Measurements from ENCODE around the gene SPTBN1.

GRCh38 chr2:54549917-54550518 lies 93.9 kb downstream of the SPTBN1 start:
- TF ChIP-seq, protein P1, sequence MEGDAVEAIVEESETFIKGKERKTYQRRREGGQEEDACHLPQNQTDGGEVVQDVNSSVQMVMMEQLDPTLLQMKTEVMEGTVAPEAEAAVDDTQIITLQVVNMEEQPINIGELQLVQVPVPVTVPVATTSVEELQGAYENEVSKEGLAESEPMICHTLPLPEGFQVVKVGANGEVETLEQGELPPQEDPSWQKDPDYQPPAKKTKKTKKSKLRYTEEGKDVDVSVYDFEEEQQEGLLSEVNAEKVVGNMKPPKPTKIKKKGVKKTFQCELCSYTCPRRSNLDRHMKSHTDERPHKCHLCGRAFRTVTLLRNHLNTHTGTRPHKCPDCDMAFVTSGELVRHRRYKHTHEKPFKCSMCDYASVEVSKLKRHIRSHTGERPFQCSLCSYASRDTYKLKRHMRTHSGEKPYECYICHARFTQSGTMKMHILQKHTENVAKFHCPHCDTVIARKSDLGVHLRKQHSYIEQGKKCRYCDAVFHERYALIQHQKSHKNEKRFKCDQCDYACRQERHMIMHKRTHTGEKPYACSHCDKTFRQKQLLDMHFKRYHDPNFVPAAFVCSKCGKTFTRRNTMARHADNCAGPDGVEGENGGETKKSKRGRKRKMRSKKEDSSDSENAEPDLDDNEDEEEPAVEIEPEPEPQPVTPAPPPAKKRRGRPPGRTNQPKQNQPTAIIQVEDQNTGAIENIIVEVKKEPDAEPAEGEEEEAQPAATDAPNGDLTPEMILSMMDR (IDR thresholded peaks at IDR 0.05), result no peak
- TF ChIP-seq POLR2A (IDR thresholded peaks at IDR 0.05), result no peak
